WTC11 (cell line): ENCODE measurements around the gene ASGR1. TPM values are rescaled to one million over a fixed set of nuclear protein-coding genes. Genes with fewer than 3 reads are reported as not detected.

Experiments
- ATAC-seq: fragments of 200-7000 bp; cut with Tn5 transposase; 2 replicates; pipeline ENCODE4 v1.10.0; 2021; ENCODE audit warnings: mild to moderate bottlenecking, moderate library complexity
- CTCF ChIA-PET: fragments of 300-600 bp; sonication (Branson Sonifier 250); formaldehyde crosslinking; loops from one replicate; lab custom pipeline; 2021; ENCODE audit warnings: antibody characterized with exemption; lab: Charles Lee
- POLR2A ChIA-PET: fragments of 350-600 bp; sonication (Branson Sonifier 250); formaldehyde crosslinking; loops from one replicate; lab custom pipeline; 2021; ENCODE audit warnings: antibody characterized with exemption; lab: Charles Lee
- DNase-seq: peaks from one replicate; pipeline ENCODE4 v3.0.0; 2021; ENCODE audit warnings: low spot score
- H3K27ac Mint-ChIP-seq: 2 replicates; pipeline ENCODE4 v1.8.0; 2021; ENCODE audit warnings: mixed read lengths
- H3K27me3 Mint-ChIP-seq: 2 replicates; pipeline ENCODE4 v1.8.0; 2021; ENCODE audit warnings: low read depth, mild to moderate bottlenecking, moderate library complexity, mixed read lengths
- H3K36me3 Mint-ChIP-seq: 2 replicates; pipeline ENCODE4 v1.8.0; 2021; ENCODE audit warnings: mixed read lengths
- H3K4me1 Mint-ChIP-seq: 2 replicates; pipeline ENCODE4 v1.8.0; 2022; ENCODE audit warnings: mixed read lengths
- H3K4me3 Mint-ChIP-seq: 2 replicates; pipeline ENCODE4 v1.8.0; 2021; ENCODE audit warnings: mild to moderate bottlenecking, moderate library complexity, mixed read lengths
- H3K9me3 Mint-ChIP-seq: 2 replicates; pipeline ENCODE4 v1.8.0; 2021; ENCODE audit warnings: mixed read lengths
- ATF1 ChIP-seq: sonication (generic); formaldehyde crosslinking; IDR thresholded peaks from 2 replicates; pipeline ENCODE4 v1.8.1; 2023; ENCODE audit warnings: mild to moderate bottlenecking, moderate library complexity, missing genetic modification reagents
- CBFB ChIP-seq: sonication (generic); formaldehyde crosslinking; IDR thresholded peaks from 2 replicates; pipeline ENCODE4 v1.8.1; 2022; ENCODE audit warnings: mild to moderate bottlenecking, low read depth, missing genetic modification reagents
- EMX1 ChIP-seq: fragments of 250-450 bp; sonication (Bioruptor Pico); IDR thresholded peaks from 2 replicates; pipeline ENCODE4 v1.8.0; 2021; ENCODE audit warnings: mild to moderate bottlenecking
- FOXJ3 ChIP-seq: sonication (generic); formaldehyde crosslinking; IDR thresholded peaks from 2 replicates; pipeline ENCODE4 v1.9.0; 2021; ENCODE audit warnings: missing genetic modification reagents, mild to moderate bottlenecking, borderline replicate concordance
- FOXP1 ChIP-seq: sonication (generic); formaldehyde crosslinking; IDR thresholded peaks from 2 replicates; pipeline ENCODE4 v1.8.0; 2022; ENCODE audit warnings: missing genetic modification reagents, mild to moderate bottlenecking, moderate library complexity, borderline replicate concordance
- GABPB1 ChIP-seq: sonication (generic); formaldehyde crosslinking; IDR thresholded peaks from 2 replicates; pipeline ENCODE4 v1.8.1; 2023; ENCODE audit warnings: mild to moderate bottlenecking, missing genetic modification reagents
- HMGA2 ChIP-seq: fragments of 250-450 bp; sonication (Bioruptor Pico); IDR thresholded peaks from 2 replicates; pipeline ENCODE4 v1.4.0; 2021; ENCODE audit warnings: mild to moderate bottlenecking, moderate library complexity
- NFATC4 ChIP-seq: fragments of 250-450 bp; sonication (Bioruptor Pico); IDR thresholded peaks from 2 replicates; pipeline ENCODE4 v1.9.0; 2021; ENCODE audit warnings: mild to moderate bottlenecking
- NFE2L1 ChIP-seq: sonication (generic); formaldehyde crosslinking; IDR thresholded peaks from 2 replicates; pipeline ENCODE4 v1.8.1; 2023; ENCODE audit warnings: missing genetic modification reagents
- NR3C1 ChIP-seq: sonication (generic); formaldehyde crosslinking; conservative IDR thresholded peaks from 2 replicates; pipeline ENCODE4 v1.8.1; 2023; ENCODE audit warnings: low read depth, mild to moderate bottlenecking, missing genetic modification reagents
- SMAD3 ChIP-seq: sonication (generic); formaldehyde crosslinking; IDR thresholded peaks from 2 replicates; pipeline ENCODE4 v1.8.0; 2022; ENCODE audit warnings: missing genetic modification reagents, mild to moderate bottlenecking, borderline replicate concordance
- SMAD4 ChIP-seq: sonication (generic); formaldehyde crosslinking; IDR thresholded peaks from 2 replicates; pipeline ENCODE4 v1.8.0; 2022; ENCODE audit warnings: mild to moderate bottlenecking, missing genetic modification reagents
- SOX15 ChIP-seq: fragments of 250-450 bp; sonication (Bioruptor Pico); IDR thresholded peaks from 2 replicates; pipeline ENCODE4 v1.9.0; 2021; ENCODE audit warnings: mild to moderate bottlenecking
- SP1 ChIP-seq: sonication (generic); formaldehyde crosslinking; conservative IDR thresholded peaks from 2 replicates; pipeline ENCODE4 v1.8.1; 2022; ENCODE audit warnings: missing genetic modification reagents
- TEAD4 ChIP-seq: sonication (generic); formaldehyde crosslinking; IDR thresholded peaks from 2 replicates; pipeline ENCODE4 v1.8.0; 2022; ENCODE audit warnings: mild to moderate bottlenecking, missing genetic modification reagents
- ZNF121 ChIP-seq: sonication (generic); formaldehyde crosslinking; IDR thresholded peaks from 2 replicates; pipeline ENCODE4 v1.8.0; 2023; ENCODE audit warnings: missing genetic modification reagents
- ZNF232 ChIP-seq: sonication (generic); formaldehyde crosslinking; IDR thresholded peaks from 2 replicates; pipeline ENCODE4 v1.8.0; 2022; ENCODE audit warnings: mild to moderate bottlenecking, missing genetic modification reagents
- ZNF416 ChIP-seq: fragments of 250-450 bp; sonication (Bioruptor Pico); IDR thresholded peaks from 2 replicates; pipeline ENCODE4 v1.9.0; 2021; ENCODE audit warnings: mild to moderate bottlenecking, inconsistent platforms
- total RNA-seq: library from RNA; stranded (reverse); gene quantifications from 3 replicates; pipeline ENCODE4 v1.2.3, GENCODE V29; 2021
- TF ChIP-seq, protein P1 (sequence below): sonication (generic); formaldehyde crosslinking; IDR thresholded peaks from 2 replicates; pipeline ENCODE4 v1.8.1; 2022; ENCODE audit warnings: missing genetic modification reagents, borderline replicate concordance
- TF ChIP-seq, protein P2 (sequence below): fragments of 250-450 bp; sonication (Bioruptor Pico); IDR thresholded peaks from 2 replicates; pipeline ENCODE4 v1.8.0; 2021; ENCODE audit warnings: mild to moderate bottlenecking
- TF ChIP-seq, protein P3 (sequence below): sonication (generic); formaldehyde crosslinking; IDR thresholded peaks from 2 replicates; pipeline ENCODE4 v1.8.0; 2022; ENCODE audit warnings: mild to moderate bottlenecking, missing genetic modification reagents
- TF ChIP-seq, protein P4 (sequence below): sonication (generic); formaldehyde crosslinking; IDR thresholded peaks from 2 replicates; pipeline ENCODE4 v1.8.1; 2023; ENCODE audit warnings: mild to moderate bottlenecking, missing genetic modification reagents, borderline replicate concordance

The ASGR1 gene
- total RNA-seq, 1 experiment from 2014 or later: 13.3 TPM

DNA sequence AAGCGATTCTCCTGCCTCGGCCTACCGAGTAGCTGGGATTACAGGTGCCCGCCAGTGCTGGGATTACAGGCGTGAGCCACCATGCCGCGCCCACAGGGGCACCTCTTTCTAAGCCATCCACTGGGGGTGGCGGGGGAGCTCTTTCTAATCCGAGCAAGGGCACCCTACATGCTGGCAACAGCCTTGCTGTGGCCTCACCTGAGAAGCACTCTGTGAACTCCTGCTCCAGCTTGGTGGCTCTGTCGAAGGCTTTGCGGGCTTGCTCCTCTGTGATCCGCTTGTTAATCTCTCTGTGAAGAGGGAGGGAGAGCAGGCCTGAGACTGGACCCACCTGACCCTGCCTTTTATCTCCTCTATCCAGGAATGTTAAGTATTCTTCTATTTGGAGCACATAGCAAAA, 11.9 kb upstream of the ASGR1 start:
- CTCF ChIA-PET: interaction anchor here (0.6 to 1.0 kb wide), 3 partner anchors 13 to 45 kb away, joined by 4 to 5 read pairs (median 5); no protein-coding TSS in a partner anchor
- ATAC-seq: no peak

DNA sequence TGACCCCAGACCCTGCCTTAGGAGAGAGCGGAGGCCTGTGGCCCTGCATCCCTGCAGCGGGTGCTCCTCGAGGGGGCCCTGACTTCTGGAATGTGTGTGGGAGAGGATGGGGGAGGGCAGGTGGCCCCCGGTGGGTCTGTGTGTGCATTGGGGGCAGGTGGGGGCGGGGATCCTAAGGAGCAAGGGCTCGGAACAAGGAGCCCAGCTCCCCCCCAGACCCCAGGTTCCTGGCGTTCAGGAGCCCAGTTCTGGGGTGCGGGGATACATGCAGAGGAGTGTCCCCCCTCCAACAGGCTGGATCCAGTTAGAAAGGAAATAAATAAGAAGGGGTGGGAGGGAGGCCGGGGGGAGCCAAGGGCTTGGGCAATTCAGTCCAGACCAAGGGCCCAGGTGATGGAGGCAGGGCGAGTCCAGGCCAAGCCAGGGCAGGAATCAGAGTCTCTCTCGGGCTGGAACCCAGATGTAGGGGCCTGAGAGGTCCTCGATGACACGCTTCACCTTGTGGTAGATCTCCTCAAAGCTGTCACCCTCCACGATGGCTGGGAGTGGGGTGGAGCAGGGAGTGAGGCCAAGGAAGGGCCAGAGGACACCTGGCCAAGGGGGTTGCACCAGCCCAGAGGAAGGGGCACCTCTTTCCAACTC, 11.2 kb upstream of the ASGR1 start:
- H3K4me3 Mint-ChIP-seq: no peak overlapping the region

More for the DNA sequence above, 11.9 kb upstream of the ASGR1 start:
- Mint-ChIP-seq H3K9me3 (no peaks in the 10 kb centered on the region), H3K27me3 (no peaks in the 10 kb centered on the region), H3K4me1 (no peaks in the 10 kb centered on the region), H3K4me3 (no peak overlapping the region), H3K27ac (no peak overlapping the region), H3K36me3 (peaks cover 22% of the 10 kb centered on the region)
- DNase-seq: no peak
- POLR2A ChIA-PET: no interaction called here
- TF ChIP-seq NR3C1 (CRISPR knock-in tag) (0 out of 2 replicates have a peak, but pooled peaks have one; percentile 43), SOX15 (CRISPR knock-in tag) (no peak)

DNA sequence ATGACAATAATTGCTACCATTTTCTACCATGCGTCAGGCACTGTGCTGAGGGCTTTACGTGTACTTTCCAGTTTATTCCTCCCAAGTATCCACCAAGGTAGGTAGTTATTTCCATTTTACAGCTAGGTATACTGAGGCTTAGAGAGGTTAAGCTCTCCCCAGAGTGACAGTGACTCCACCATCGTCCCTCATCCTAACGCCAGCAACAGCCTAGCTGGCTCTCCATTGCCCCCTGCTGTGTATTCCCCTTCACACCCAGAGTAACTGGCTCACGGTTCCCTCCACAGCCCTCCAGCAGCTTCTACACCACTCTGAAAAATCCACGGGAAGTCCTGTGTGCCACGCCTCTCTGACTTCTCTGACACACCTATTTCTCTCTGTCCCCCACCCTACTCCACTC, 7.1 kb upstream of the ASGR1 start:
- H3K4me3 Mint-ChIP-seq: no peak overlapping the region
- ATAC-seq (peak; percentile 41; the same call in 1 of the 2 replicates), DNase-seq (no peak)
- H3K4me1 Mint-ChIP-seq: no peaks in the 10 kb centered on the region
- no peak for TF ChIP-seq GABPB1 (CRISPR knock-in tag)
- no peak for TF ChIP-seq TEAD4 (CRISPR knock-in tag)
- TF ChIP-seq, protein P1, sequence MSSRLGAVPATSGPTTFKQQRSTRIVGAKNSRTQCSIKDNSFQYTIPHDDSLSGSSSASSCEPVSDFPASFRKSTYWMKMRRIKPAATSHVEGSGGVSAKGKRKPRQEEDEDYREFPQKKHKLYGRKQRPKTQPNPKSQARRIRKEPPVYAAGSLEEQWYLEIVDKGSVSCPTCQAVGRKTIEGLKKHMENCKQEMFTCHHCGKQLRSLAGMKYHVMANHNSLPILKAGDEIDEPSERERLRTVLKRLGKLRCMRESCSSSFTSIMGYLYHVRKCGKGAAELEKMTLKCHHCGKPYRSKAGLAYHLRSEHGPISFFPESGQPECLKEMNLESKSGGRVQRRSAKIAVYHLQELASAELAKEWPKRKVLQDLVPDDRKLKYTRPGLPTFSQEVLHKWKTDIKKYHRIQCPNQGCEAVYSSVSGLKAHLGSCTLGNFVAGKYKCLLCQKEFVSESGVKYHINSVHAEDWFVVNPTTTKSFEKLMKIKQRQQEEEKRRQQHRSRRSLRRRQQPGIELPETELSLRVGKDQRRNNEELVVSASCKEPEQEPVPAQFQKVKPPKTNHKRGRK (CRISPR knock-in tag): no peak
- no peak for TF ChIP-seq FOXJ3 (CRISPR knock-in tag)
- no peak for TF ChIP-seq CBFB (CRISPR knock-in tag)
- no peak for TF ChIP-seq SMAD4
- TF ChIP-seq SP1 (CRISPR knock-in tag): no peak
- no peak for TF ChIP-seq NFATC4 (CRISPR knock-in tag)
- no peak for TF ChIP-seq NFE2L1 (CRISPR knock-in tag)
- TF ChIP-seq ZNF416 (CRISPR knock-in tag): no peak
- ChIA-PET POLR2A (no interaction called here), CTCF (interaction anchor here (0.6 to 2.1 kb wide), 3 partner anchors 9 to 140 kb away, joined by 4 to 6 read pairs (median 4); no protein-coding TSS in a partner anchor)
- no peak overlapping the region for H3K27ac Mint-ChIP-seq
- no peaks in the 10 kb centered on the region; the same call in 1 of the 2 replicates for H3K36me3 Mint-ChIP-seq
- no peaks in the 10 kb centered on the region for H3K27me3 Mint-ChIP-seq
- H3K9me3 Mint-ChIP-seq: no peaks in the 10 kb centered on the region

More for the DNA sequence above, 11.2 kb upstream of the ASGR1 start:
- Mint-ChIP-seq H3K27me3 (no peaks in the 10 kb centered on the region), H3K4me1 (no peaks in the 10 kb centered on the region), H3K9me3 (no peaks in the 10 kb centered on the region), H3K27ac (no peak overlapping the region), H3K36me3 (peaks cover 16% of the 10 kb centered on the region)
- CTCF ChIA-PET: interaction anchor here (0.6 to 1.0 kb wide), 2 partner anchors 13 to 44 kb away, joined by 5 read pairs; no protein-coding TSS in a partner anchor
- ATAC-seq (no peak), DNase-seq (no peak)
- TF ChIP-seq ZNF232 (CRISPR knock-in tag): no peak
- POLR2A ChIA-PET: no interaction called here

DNA sequence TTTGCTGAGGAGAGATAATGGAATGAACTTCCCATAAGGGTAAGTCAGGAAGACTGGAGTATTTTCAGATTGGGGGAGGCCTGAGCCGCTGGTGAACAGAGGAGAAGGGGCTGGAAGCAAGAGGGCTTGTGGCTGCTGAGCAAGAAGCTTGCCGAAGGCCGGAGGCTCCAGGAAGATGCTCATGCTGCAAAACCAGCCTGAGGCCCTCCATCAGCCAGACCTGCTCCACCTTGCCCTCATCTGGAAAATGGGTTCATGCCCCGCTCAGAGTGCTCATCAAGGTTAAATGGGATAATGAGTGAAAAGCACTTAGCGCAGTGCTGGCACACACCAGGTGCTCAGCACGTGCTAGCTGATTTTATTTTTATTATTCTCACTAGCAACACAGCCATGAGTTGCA, 5.5 kb upstream of the ASGR1 start:
- ChIA-PET POLR2A (interaction anchor here (0.7 to 0.8 kb wide), 2 partner anchors 20 to 30 kb away, joined by 3 to 4 read pairs; no protein-coding TSS in a partner anchor), CTCF (interaction anchor here (1.3 to 2.1 kb wide), 3 partner anchors 20 to 139 kb away, joined by 4 to 6 read pairs (median 5); no protein-coding TSS in a partner anchor)
- Mint-ChIP-seq H3K9me3 (no peaks in the 10 kb centered on the region), H3K27ac (no peak overlapping the region), H3K4me1 (peaks cover 3% of the 10 kb centered on the region), H3K27me3 (no peaks in the 10 kb centered on the region), H3K36me3 (no peaks in the 10 kb centered on the region), H3K4me3 (no peak overlapping the region)
- DNase-seq (no peak), ATAC-seq (no peak)
- TF ChIP-seq HMGA2 (CRISPR knock-in tag): no peak
- TF ChIP-seq, protein P2, sequence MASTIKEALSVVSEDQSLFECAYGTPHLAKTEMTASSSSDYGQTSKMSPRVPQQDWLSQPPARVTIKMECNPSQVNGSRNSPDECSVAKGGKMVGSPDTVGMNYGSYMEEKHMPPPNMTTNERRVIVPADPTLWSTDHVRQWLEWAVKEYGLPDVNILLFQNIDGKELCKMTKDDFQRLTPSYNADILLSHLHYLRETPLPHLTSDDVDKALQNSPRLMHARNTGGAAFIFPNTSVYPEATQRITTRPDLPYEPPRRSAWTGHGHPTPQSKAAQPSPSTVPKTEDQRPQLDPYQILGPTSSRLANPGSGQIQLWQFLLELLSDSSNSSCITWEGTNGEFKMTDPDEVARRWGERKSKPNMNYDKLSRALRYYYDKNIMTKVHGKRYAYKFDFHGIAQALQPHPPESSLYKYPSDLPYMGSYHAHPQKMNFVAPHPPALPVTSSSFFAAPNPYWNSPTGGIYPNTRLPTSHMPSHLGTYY (CRISPR knock-in tag): no peak
- no peak for TF ChIP-seq TEAD4 (CRISPR knock-in tag)
- no peak for TF ChIP-seq ATF1
- TF ChIP-seq, protein P3, sequence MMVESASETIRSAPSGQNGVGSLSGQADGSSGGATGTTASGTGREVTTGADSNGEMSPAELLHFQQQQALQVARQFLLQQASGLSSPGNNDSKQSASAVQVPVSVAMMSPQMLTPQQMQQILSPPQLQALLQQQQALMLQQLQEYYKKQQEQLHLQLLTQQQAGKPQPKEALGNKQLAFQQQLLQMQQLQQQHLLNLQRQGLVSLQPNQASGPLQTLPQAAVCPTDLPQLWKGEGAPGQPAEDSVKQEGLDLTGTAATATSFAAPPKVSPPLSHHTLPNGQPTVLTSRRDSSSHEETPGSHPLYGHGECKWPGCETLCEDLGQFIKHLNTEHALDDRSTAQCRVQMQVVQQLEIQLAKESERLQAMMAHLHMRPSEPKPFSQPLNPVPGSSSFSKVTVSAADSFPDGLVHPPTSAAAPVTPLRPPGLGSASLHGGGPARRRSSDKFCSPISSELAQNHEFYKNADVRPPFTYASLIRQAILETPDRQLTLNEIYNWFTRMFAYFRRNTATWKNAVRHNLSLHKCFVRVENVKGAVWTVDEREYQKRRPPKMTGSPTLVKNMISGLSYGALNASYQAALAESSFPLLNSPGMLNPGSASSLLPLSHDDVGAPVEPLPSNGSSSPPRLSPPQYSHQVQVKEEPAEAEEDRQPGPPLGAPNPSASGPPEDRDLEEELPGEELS (CRISPR knock-in tag): no peak
- no peak for TF ChIP-seq ZNF121 (CRISPR knock-in tag)
- no peak for TF ChIP-seq FOXP1 (CRISPR knock-in tag)
- TF ChIP-seq EMX1 (CRISPR knock-in tag): no peak
- TF ChIP-seq, protein P4, sequence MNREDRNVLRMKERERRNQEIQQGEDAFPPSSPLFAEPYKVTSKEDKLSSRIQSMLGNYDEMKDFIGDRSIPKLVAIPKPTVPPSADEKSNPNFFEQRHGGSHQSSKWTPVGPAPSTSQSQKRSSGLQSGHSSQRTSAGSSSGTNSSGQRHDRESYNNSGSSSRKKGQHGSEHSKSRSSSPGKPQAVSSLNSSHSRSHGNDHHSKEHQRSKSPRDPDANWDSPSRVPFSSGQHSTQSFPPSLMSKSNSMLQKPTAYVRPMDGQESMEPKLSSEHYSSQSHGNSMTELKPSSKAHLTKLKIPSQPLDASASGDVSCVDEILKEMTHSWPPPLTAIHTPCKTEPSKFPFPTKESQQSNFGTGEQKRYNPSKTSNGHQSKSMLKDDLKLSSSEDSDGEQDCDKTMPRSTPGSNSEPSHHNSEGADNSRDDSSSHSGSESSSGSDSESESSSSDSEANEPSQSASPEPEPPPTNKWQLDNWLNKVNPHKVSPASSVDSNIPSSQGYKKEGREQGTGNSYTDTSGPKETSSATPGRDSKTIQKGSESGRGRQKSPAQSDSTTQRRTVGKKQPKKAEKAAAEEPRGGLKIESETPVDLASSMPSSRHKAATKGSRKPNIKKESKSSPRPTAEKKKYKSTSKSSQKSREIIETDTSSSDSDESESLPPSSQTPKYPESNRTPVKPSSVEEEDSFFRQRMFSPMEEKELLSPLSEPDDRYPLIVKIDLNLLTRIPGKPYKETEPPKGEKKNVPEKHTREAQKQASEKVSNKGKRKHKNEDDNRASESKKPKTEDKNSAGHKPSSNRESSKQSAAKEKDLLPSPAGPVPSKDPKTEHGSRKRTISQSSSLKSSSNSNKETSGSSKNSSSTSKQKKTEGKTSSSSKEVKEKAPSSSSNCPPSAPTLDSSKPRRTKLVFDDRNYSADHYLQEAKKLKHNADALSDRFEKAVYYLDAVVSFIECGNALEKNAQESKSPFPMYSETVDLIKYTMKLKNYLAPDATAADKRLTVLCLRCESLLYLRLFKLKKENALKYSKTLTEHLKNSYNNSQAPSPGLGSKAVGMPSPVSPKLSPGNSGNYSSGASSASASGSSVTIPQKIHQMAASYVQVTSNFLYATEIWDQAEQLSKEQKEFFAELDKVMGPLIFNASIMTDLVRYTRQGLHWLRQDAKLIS (CRISPR knock-in tag): no peak
- no peak for TF ChIP-seq SMAD3 (CRISPR knock-in tag)
